H9 (cell line): ENCODE results near the gene GPC6. TPM values are rescaled to one million over a fixed set of nuclear protein-coding genes. Genes with fewer than 3 reads are reported as not detected.

ENCODE experiments used
- DNase-seq: peaks from one replicate; pipeline ENCODE4 v3.0.0-alpha.2; 2017
- H2AFZ ChIP-seq: one replicate; pipeline ENCODE4 v1.6.1; 2013; ENCODE audit warnings: mild to moderate bottlenecking, low read length, control low read depth, moderate library complexity
- H2AK5ac ChIP-seq: 2 replicates; pipeline ENCODE4 v1.6.1; 2013; ENCODE audit warnings: low read length, control low read depth, mixed read lengths; ENCODE audit not compliant: insufficient read length
- H2BK120ac ChIP-seq: one replicate; pipeline ENCODE4 v1.6.1; 2013; ENCODE audit warnings: low read depth, mild to moderate bottlenecking, low read length, control low read depth, inconsistent platforms; ENCODE audit not compliant: poor library complexity, severe bottlenecking
- H2BK12ac ChIP-seq: 2 replicates; pipeline ENCODE4 v1.6.1; 2013; ENCODE audit warnings: low read length, control low read depth, mixed read lengths, low read depth; ENCODE audit not compliant: insufficient read length
- H2BK15ac ChIP-seq: 2 replicates; pipeline ENCODE4 v1.6.1; 2013; ENCODE audit warnings: low read depth, low read length, control low read depth
- H2BK20ac ChIP-seq: one replicate; pipeline ENCODE4 v1.6.1; 2013; ENCODE audit warnings: low read depth, mild to moderate bottlenecking, low read length, control low read depth, inconsistent platforms; ENCODE audit not compliant: poor library complexity, severe bottlenecking
- H2BK5ac ChIP-seq: 2 replicates; pipeline ENCODE4 v1.6.1; 2013; ENCODE audit warnings: low read length, control low read depth, mixed read lengths; ENCODE audit not compliant: insufficient read length
- H3K14ac ChIP-seq: 2 replicates; pipeline ENCODE4 v1.6.1; 2013; ENCODE audit warnings: low read length, control low read depth; ENCODE audit not compliant: insufficient read depth
- H3K18ac ChIP-seq: 2 replicates; pipeline ENCODE4 v1.6.1; 2013; ENCODE audit warnings: low read depth, mild to moderate bottlenecking, mixed read lengths, low read length, control low read depth; ENCODE audit not compliant: insufficient read length
- H3K23ac ChIP-seq: 2 replicates; pipeline ENCODE4 v1.6.1; 2013; ENCODE audit warnings: low read length, control low read depth, mixed read lengths, low read depth; ENCODE audit not compliant: insufficient read length
- H3K23me2 ChIP-seq: 2 replicates; pipeline ENCODE4 v1.6.1; 2013; ENCODE audit warnings: low read depth, mild to moderate bottlenecking, mixed read lengths, low read length, control low read depth; ENCODE audit not compliant: insufficient read length, poor library complexity, severe bottlenecking
- H3K27ac ChIP-seq: 2 replicates; pipeline ENCODE4 v1.5.1; 2013; ENCODE audit warnings: low read length, control low read depth, mixed read lengths, low read depth; ENCODE audit not compliant: insufficient read length
- H3K27me3 ChIP-seq: 2 replicates; pipeline ENCODE4 v1.6.1; 2013; ENCODE audit warnings: low read length, control low read depth, inconsistent platforms; ENCODE audit not compliant: insufficient read depth
- H3K4ac ChIP-seq: 2 replicates; pipeline ENCODE4 v1.6.1; 2013; ENCODE audit warnings: low read depth, mild to moderate bottlenecking, control low read depth, inconsistent platforms, low read length, moderate library complexity
- H3K4me1 ChIP-seq: 2 replicates; pipeline ENCODE4 v1.6.1; 2013; ENCODE audit warnings: low read length, control low read depth, inconsistent platforms; ENCODE audit not compliant: insufficient read depth
- H3K4me2 ChIP-seq: 2 replicates; pipeline ENCODE4 v1.6.1; 2013; ENCODE audit warnings: low read length, control low read depth, mixed read lengths; ENCODE audit not compliant: insufficient read length, insufficient read depth
- H3K56ac ChIP-seq: 2 replicates; pipeline ENCODE4 v1.6.1; 2013; ENCODE audit warnings: low read depth, mild to moderate bottlenecking, mixed read lengths, low read length, control low read depth; ENCODE audit not compliant: insufficient read length
- H3K79me1 ChIP-seq: 2 replicates; pipeline ENCODE4 v1.6.1; 2013; ENCODE audit warnings: low read depth, mild to moderate bottlenecking, moderate library complexity, low read length, control low read depth, inconsistent platforms; ENCODE audit not compliant: insufficient read depth, poor library complexity, severe bottlenecking
- H3K79me2 ChIP-seq: 2 replicates; pipeline ENCODE4 v1.6.1; 2013; ENCODE audit warnings: low read length, control low read depth, inconsistent platforms; ENCODE audit not compliant: insufficient read depth
- H3K9ac ChIP-seq: 2 replicates; pipeline ENCODE4 v1.6.1; 2013; ENCODE audit warnings: low read length, control low read depth, mixed read lengths; ENCODE audit not compliant: insufficient read length; ENCODE audit errors: extremely low read depth
- H3K9me3 ChIP-seq: one replicate; pipeline ENCODE4 v1.6.1; 2013; ENCODE audit warnings: low read depth, low read length, inconsistent platforms; ENCODE audit not compliant: control insufficient read depth
- H3T11ph ChIP-seq: one replicate; pipeline ENCODE4 v1.6.1; 2013; ENCODE audit warnings: mild to moderate bottlenecking, low read length, control low read depth, inconsistent platforms
- H4K20me1 ChIP-seq: one replicate; pipeline ENCODE4 v1.6.1; 2013; ENCODE audit not compliant: control insufficient read depth, insufficient read length, insufficient read depth
- H4K5ac ChIP-seq: 2 replicates; pipeline ENCODE4 v1.6.1; 2013; ENCODE audit warnings: low read depth, mild to moderate bottlenecking, mixed read lengths, low read length, control low read depth; ENCODE audit not compliant: insufficient read length
- H4K8ac ChIP-seq: replicated peaks from 2 replicates; pipeline ENCODE4 v1.6.1; 2013; ENCODE audit warnings: low read length, control low read depth, mixed read lengths, low read depth; ENCODE audit not compliant: insufficient read length
- H4K91ac ChIP-seq: 2 replicates; pipeline ENCODE4 v1.6.1; 2013; ENCODE audit warnings: low read depth, mild to moderate bottlenecking, moderate library complexity, mixed read lengths, low read length, control low read depth; ENCODE audit not compliant: insufficient read length
- H3K27ac Mint-ChIP-seq, 3 experiments: 2 replicates in 2 of 3; 3 replicates in 1 of 3; pipeline ENCODE4 v1.8.0; 2020 to 2021; ENCODE audit warnings: mixed read lengths in 3 of 3, mild to moderate bottlenecking in 1 of 3, moderate library complexity in 1 of 3
- H3K27me3 Mint-ChIP-seq: 2 replicates; pipeline ENCODE4 v1.8.0; 2021; ENCODE audit warnings: low read depth, mild to moderate bottlenecking, moderate library complexity, mixed read lengths
- H3K36me3 Mint-ChIP-seq, 3 experiments: 2 replicates in 2 of 3; 3 replicates in 1 of 3; pipeline ENCODE4 v1.8.0; 2020 to 2021; ENCODE audit warnings: low read depth in 3 of 3, mixed read lengths in 3 of 3; ENCODE audit not compliant: insufficient read depth in 1 of 3
- H3K4me1 Mint-ChIP-seq, 2 experiments: 2 replicates each; pipeline ENCODE4 v1.8.0; 2020; ENCODE audit warnings: mixed read lengths in 2 of 2
- H3K4me3 Mint-ChIP-seq, 2 experiments: 2 replicates in 1 of 2; 3 replicates in 1 of 2; pipeline ENCODE4 v1.8.0; 2020 to 2021; ENCODE audit warnings: mild to moderate bottlenecking in 2 of 2, mixed read lengths in 2 of 2, moderate library complexity in 1 of 2
- H3K9me3 Mint-ChIP-seq, 2 experiments: 2 replicates in 1 of 2; 3 replicates in 1 of 2; pipeline ENCODE4 v1.8.0; 2020; ENCODE audit warnings: mild to moderate bottlenecking in 2 of 2, mixed read lengths in 2 of 2, moderate library complexity in 1 of 2
- WGBS: extraction: QIAGEN DNeasy Blood & Tissue Kit; methylation state at CpG from one replicate; pipeline ENCODE4 v1.1.7; 2013; ENCODE audit warnings: missing lambda C conversion rate, low lambda C conversion rate, mixed read lengths; ENCODE audit not compliant: insufficient read length; ENCODE audit errors: extremely low coverage; 5-methylcytosine and 5-hydroxymethylcytosine counted together
- total RNA-seq: library from RNA; stranded (reverse); gene quantifications from 2 replicates; pipeline ENCODE4 v1.2.1, GENCODE V29; 2021
- TF ChIP-seq, protein P1 (sequence below): fragments of 200-600 bp; sonication (generic); conservative IDR thresholded peaks from 3 replicates; pipeline ENCODE4 v1.8.0; 2021; ENCODE audit warnings: antibody characterized with exemption, mild to moderate bottlenecking

Gene GPC6
- total RNA-seq, 1 experiment from 2014 or later, result 15.6 TPM

DNA sequence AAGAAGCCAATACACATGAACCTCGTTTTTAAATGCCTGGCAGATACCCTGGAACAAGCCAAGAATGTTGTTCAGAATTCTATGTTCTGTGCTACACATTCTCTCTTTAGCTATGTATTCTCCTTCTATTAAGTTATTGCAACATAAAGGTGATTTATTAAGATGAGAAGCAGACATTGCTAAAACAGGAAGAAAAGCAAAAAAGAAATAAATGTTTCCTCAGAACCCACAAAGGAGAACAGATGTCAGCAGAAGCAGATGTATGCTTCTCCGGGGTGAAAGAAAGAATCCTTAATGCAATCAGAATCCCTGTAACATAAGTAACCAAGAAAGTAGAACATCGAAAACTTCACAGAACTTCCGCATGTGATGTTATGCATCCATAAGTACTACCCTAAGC lies 950.0 kb downstream of the GPC6 start:
- TF ChIP-seq, protein P1, sequence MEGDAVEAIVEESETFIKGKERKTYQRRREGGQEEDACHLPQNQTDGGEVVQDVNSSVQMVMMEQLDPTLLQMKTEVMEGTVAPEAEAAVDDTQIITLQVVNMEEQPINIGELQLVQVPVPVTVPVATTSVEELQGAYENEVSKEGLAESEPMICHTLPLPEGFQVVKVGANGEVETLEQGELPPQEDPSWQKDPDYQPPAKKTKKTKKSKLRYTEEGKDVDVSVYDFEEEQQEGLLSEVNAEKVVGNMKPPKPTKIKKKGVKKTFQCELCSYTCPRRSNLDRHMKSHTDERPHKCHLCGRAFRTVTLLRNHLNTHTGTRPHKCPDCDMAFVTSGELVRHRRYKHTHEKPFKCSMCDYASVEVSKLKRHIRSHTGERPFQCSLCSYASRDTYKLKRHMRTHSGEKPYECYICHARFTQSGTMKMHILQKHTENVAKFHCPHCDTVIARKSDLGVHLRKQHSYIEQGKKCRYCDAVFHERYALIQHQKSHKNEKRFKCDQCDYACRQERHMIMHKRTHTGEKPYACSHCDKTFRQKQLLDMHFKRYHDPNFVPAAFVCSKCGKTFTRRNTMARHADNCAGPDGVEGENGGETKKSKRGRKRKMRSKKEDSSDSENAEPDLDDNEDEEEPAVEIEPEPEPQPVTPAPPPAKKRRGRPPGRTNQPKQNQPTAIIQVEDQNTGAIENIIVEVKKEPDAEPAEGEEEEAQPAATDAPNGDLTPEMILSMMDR, result no peak
- no peaks in the 10 kb centered on the region; the same call in 1 of the 2 replicates for H3K27me3 ChIP-seq
- no peaks in the 10 kb centered on the region for H3K79me1 ChIP-seq
- no peaks in the 10 kb centered on the region for H3K79me2 ChIP-seq
- H3K9me3 ChIP-seq, result no peaks in the 10 kb centered on the region
- Mint-ChIP-seq H3K4me3 (no peak overlapping the region), H3K4me1 (peaks cover 5 to 8% of the 10 kb centered on the region in 2 experiments), H3K36me3 (no peaks in the 10 kb centered on the region), H3K27me3 (no peaks in the 10 kb centered on the region), H3K27ac (no peak overlapping the region), H3K9me3 (no peaks in the 10 kb centered on the region)
- H2BK20ac ChIP-seq, result no peak overlapping the region
- H3K56ac ChIP-seq, result no peak overlapping the region
- H3K4me1 ChIP-seq, result 0 out of 2 replicates have a peak, but pooled peaks cover 2% of the 10 kb centered on the region
- no peak for DNase-seq
- H2AFZ ChIP-seq, result no peak overlapping the region
- H2BK5ac ChIP-seq, result no peak overlapping the region
- no peak overlapping the region for H4K5ac ChIP-seq
- no peak overlapping the region for H2BK15ac ChIP-seq
- no peak overlapping the region for H3K9ac ChIP-seq
- no peak overlapping the region for H3K4ac ChIP-seq
- no peak overlapping the region for H3K23ac ChIP-seq
- no peak overlapping the region for H3K14ac ChIP-seq
- H2BK12ac ChIP-seq, result no peak overlapping the region
- H3T11ph ChIP-seq, result no peak overlapping the region
- no peak overlapping the region for H2BK120ac ChIP-seq
- WGBS, result no CpG with 5 or more reads among the region's 4 CpGs
- no peak overlapping the region for H3K18ac ChIP-seq
- H2AK5ac ChIP-seq, result no peak overlapping the region
- H4K91ac ChIP-seq, result no peak overlapping the region
- no peak overlapping the region for H4K8ac ChIP-seq
- no peak overlapping the region for H3K4me2 ChIP-seq
- H3K23me2 ChIP-seq, result no peaks in the 10 kb centered on the region
- H3K27ac ChIP-seq, result no peak overlapping the region
- no peaks in the 10 kb centered on the region for H4K20me1 ChIP-seq
